OCI-LY7 (cell line): ENCODE measurements around the gene TCEANC. TPM values are rescaled to one million over a fixed set of nuclear protein-coding genes. Genes with fewer than 3 reads are reported as not detected.

Source experiments
- BruUV-seq: library from RNA; stranded (reverse); fragments of 400-500 nt; replicated peaks from 2 replicates; lab custom pipeline; 2021; lab: Mats Ljungman, UMichigan
- CTCF ChIA-PET: fragments of 300-600 bp; sonication (Branson Sonifier 250); formaldehyde crosslinking; loops from one replicate; lab custom pipeline; 2022; ENCODE audit warnings: antibody characterized with exemption; ENCODE audit not compliant: unreplicated experiment; lab: Charles Lee
- POLR2A ChIA-PET: fragments of 300-600 bp; sonication (Branson Sonifier 250); formaldehyde crosslinking; loops from one replicate; lab custom pipeline; 2022; ENCODE audit warnings: antibody characterized with exemption; lab: Charles Lee
- DNase-seq: peaks from one replicate; pipeline ENCODE4 v3.0.0-alpha.2; 2015; ENCODE audit warnings: low spot score
- H2AFZ ChIP-seq: fragments of 200-600 bp; sonication (generic), shearing (Covaris generic); 2 replicates; pipeline ENCODE4 v1.6.1; 2014; ENCODE audit warnings: mild to moderate bottlenecking, antibody characterized with exemption, low read length, moderate library complexity
- H3K27ac ChIP-seq: fragments of 200-600 bp; sonication (generic); 2 replicates; pipeline ENCODE4 v1.5.1; 2014; ENCODE audit warnings: mixed run types, low read depth, mild to moderate bottlenecking, moderate library complexity, low read length, inconsistent platforms; ENCODE audit not compliant: poor library complexity, severe bottlenecking
- H3K36me3 ChIP-seq: fragments of 200-600 bp; sonication (generic); 2 replicates; pipeline ENCODE4 v1.6.1; 2014; ENCODE audit warnings: mild to moderate bottlenecking, antibody characterized with exemption, low read length, moderate library complexity, mixed read lengths; ENCODE audit not compliant: insufficient read depth
- H3K4me1 ChIP-seq: fragments of 200-600 bp; sonication (generic); 2 replicates; pipeline ENCODE4 v1.5.1; 2014; ENCODE audit warnings: mild to moderate bottlenecking, low read length; ENCODE audit not compliant: insufficient read depth, poor library complexity, severe bottlenecking
- H3K4me2 ChIP-seq: fragments of 200-600 bp; sonication (generic); 2 replicates; pipeline ENCODE4 v1.6.1; 2014; ENCODE audit warnings: mild to moderate bottlenecking, low read length
- H3K4me3 ChIP-seq: fragments of 200-600 bp; sonication (generic); 2 replicates; pipeline ENCODE4 v1.5.1; 2014; ENCODE audit warnings: mild to moderate bottlenecking, low read depth, low read length; ENCODE audit not compliant: poor library complexity, severe bottlenecking
- H3K79me2 ChIP-seq: fragments of 200-600 bp; sonication (generic); 2 replicates; pipeline ENCODE4 v1.6.1; 2016; ENCODE audit warnings: low read depth, mild to moderate bottlenecking, low read length, moderate library complexity, mixed read lengths; ENCODE audit not compliant: insufficient read depth
- H3K9me2 ChIP-seq: fragments of 200-600 bp; sonication (generic); 2 replicates; pipeline ENCODE4 v1.6.1; 2016; ENCODE audit warnings: mild to moderate bottlenecking, low read length, mixed read lengths; ENCODE audit not compliant: insufficient read depth
- H3K9me3 ChIP-seq: fragments of 200-600 bp; sonication (generic); 2 replicates; pipeline ENCODE4 v1.6.1; 2014; ENCODE audit warnings: mild to moderate bottlenecking, mixed run types, low read length, mixed read lengths
- H4K20me1 ChIP-seq: fragments of 200-600 bp; sonication (generic); 2 replicates; pipeline ENCODE4 v1.6.1; 2014; ENCODE audit warnings: mild to moderate bottlenecking, antibody characterized with exemption, low read length, moderate library complexity, mixed read lengths; ENCODE audit not compliant: insufficient read depth
- EZH2phosphoT487 ChIP-seq: fragments of 200-600 bp; sonication (generic); IDR thresholded peaks from 2 replicates; pipeline ENCODE4 v1.6.1; 2018; ENCODE audit warnings: low read depth, borderline replicate concordance, mild to moderate bottlenecking, mixed run types, antibody characterized with exemption, low read length, moderate library complexity, mixed read lengths
- intact Hi-C: fragments of 100-400 bp; cut with micrococcal nuclease; formaldehyde crosslinking; loops from one replicate; pipeline ENCODE4 v1.10.0; 2022; ENCODE audit not compliant: unreplicated experiment
- total RNA-seq, 2 experiments: library from RNA; depleted of rRNA in 1 of 2; stranded (reverse); fragments of >200 nt in 1 of 2; shearing (Covaris generic) in 1 of 2; gene quantifications; 2 replicates each; pipeline ENCODE4 v1.2.3, GENCODE V29; 2014 to 2022
- TF ChIP-seq, protein P1 (sequence below): fragments of 200-600 bp; sonication (generic); conservative IDR thresholded peaks from 2 replicates; pipeline ENCODE4 v1.5.1; 2014; ENCODE audit warnings: mild to moderate bottlenecking, antibody characterized with exemption, low read length, moderate library complexity, mixed read lengths

TCEANC gene
- total RNA-seq, 2 experiments from 2014 or later: 4.0 to 4.5 TPM

DNA sequence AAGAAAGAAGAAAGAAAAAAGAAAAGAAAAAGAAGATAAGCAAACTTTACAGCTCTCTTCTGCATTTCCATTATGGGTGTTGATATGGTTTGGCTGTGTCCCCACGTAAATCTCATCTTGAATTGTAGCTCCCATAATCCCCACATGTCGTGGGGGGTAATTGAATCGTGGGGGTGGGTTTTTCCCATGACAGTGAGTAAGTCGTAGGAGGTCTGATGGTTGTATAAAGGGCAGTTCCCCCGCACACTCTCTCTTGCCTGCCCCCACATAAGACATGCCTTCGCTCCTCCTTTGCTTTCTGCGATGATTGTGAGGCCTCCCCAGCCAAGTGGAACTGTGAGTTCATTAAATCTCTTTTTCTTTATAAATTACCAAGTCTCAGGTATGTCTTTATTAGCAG, 28.7 kb downstream of the TCEANC start:
- no peak for TF ChIP-seq EZH2phosphoT487
- POLR2A ChIA-PET: no interaction called here
- H3K4me2 ChIP-seq: no peak overlapping the region
- no peak overlapping the region for H3K4me3 ChIP-seq
- DNase-seq: no peak
- H3K9me3 ChIP-seq: no peaks in the 10 kb centered on the region
- H3K27ac ChIP-seq: no peak overlapping the region
- CTCF ChIA-PET: no interaction called here
- H4K20me1 ChIP-seq: no peaks in the 10 kb centered on the region
- no TSS peak for BruUV-seq
- no peak overlapping the region for H2AFZ ChIP-seq
- H3K79me2 ChIP-seq: no peaks in the 10 kb centered on the region
- intact Hi-C loops: no loop called here
- no peaks in the 10 kb centered on the region for H3K4me1 ChIP-seq
- H3K9me2 ChIP-seq: no peaks in the 10 kb centered on the region
- no peaks in the 10 kb centered on the region for H3K36me3 ChIP-seq

DNA sequence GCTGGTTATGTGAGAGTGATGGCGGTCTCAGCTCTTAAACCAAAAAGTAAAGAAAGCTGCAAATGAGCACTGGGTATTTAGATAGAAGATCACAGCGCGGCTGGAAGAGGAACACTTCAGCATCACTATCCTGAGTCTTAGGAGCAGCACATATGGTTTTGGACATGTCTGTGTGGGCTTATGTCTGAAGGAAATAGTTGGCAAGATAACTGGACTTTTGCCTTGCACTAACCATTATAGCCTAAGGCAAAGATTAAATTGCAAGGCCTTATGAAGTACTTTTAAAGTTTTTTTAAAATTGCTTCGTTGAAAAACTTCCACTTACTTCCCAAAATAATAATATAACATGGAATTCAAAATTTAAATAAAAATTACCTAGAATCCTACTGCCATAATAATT, 31.4 kb downstream of the TCEANC start:
- CTCF ChIA-PET: no interaction called here
- H2AFZ ChIP-seq: no peak overlapping the region
- no peak overlapping the region for H3K27ac ChIP-seq
- H3K4me2 ChIP-seq: no peak overlapping the region
- H3K4me1 ChIP-seq: peaks cover 7% of the 10 kb centered on the region
- H3K79me2 ChIP-seq: peaks cover 2% of the 10 kb centered on the region; the same call in 1 of the 2 replicates
- H3K36me3 ChIP-seq: no peaks in the 10 kb centered on the region
- intact Hi-C loops: no loop called here
- H3K9me2 ChIP-seq: no peaks in the 10 kb centered on the region
- TF ChIP-seq, protein P1, sequence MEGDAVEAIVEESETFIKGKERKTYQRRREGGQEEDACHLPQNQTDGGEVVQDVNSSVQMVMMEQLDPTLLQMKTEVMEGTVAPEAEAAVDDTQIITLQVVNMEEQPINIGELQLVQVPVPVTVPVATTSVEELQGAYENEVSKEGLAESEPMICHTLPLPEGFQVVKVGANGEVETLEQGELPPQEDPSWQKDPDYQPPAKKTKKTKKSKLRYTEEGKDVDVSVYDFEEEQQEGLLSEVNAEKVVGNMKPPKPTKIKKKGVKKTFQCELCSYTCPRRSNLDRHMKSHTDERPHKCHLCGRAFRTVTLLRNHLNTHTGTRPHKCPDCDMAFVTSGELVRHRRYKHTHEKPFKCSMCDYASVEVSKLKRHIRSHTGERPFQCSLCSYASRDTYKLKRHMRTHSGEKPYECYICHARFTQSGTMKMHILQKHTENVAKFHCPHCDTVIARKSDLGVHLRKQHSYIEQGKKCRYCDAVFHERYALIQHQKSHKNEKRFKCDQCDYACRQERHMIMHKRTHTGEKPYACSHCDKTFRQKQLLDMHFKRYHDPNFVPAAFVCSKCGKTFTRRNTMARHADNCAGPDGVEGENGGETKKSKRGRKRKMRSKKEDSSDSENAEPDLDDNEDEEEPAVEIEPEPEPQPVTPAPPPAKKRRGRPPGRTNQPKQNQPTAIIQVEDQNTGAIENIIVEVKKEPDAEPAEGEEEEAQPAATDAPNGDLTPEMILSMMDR: no peak
- no peak for TF ChIP-seq EZH2phosphoT487
- no peak for DNase-seq
- H3K9me3 ChIP-seq: no peaks in the 10 kb centered on the region
- no TSS peak for BruUV-seq
- H3K4me3 ChIP-seq: no peak overlapping the region
- POLR2A ChIA-PET: no interaction called here
- H4K20me1 ChIP-seq: no peaks in the 10 kb centered on the region

DNA sequence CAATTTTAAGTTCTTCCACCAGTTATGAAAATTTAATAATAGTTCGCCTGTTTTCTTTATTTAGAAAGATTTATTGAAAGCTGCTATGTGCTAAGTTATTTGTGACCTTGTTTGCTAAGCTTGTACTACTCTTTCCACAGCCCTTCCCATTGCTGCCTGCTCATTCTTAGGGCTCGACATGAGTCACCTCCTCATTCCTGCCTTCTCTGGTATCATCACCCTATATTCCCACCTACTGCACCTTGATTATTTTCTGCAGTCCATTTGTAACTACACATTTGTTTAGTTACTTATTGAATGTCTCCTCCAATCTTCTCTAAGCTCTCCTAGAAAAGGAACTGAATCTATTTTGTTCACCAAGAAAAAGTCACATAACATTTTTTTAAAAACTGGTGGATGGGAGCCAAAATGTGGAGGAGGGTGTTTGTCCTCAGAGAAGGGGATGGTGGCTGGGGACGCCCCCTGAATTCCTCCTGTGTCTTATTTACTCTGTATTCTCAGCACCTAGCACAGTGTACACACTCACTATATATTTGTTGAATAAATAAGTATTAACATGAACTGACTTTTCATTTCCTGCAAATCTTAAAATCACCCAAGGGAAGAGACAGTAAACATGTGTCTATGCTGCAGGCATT, 32.3 kb downstream of the TCEANC start:
- H3K79me2 ChIP-seq: peaks cover 11% of the 10 kb centered on the region
- H3K9me2 ChIP-seq: no peaks in the 10 kb centered on the region
- no peak for DNase-seq
- POLR2A ChIA-PET: interaction anchor here (1.5 to 4.8 kb wide), 2 partner anchors 12 to 23 kb away, joined by 5 to 43 read pairs; no protein-coding TSS in a partner anchor
- intact Hi-C loops: no loop called here
- no peak overlapping the region for H3K4me2 ChIP-seq
- H3K27ac ChIP-seq: no peak overlapping the region
- H3K4me3 ChIP-seq: no peak overlapping the region
- no TSS peak for BruUV-seq
- no peaks in the 10 kb centered on the region for H3K36me3 ChIP-seq
- TF ChIP-seq, protein P1: no peak
- TF ChIP-seq EZH2phosphoT487: no peak
- 0 out of 2 replicates have a peak overlapping the region, but pooled peaks have one; percentile 19 for H2AFZ ChIP-seq
- peaks cover 8% of the 10 kb centered on the region for H3K4me1 ChIP-seq
- H4K20me1 ChIP-seq: peaks cover 4% of the 10 kb centered on the region; the same call in 1 of the 2 replicates
- H3K9me3 ChIP-seq: no peaks in the 10 kb centered on the region
- CTCF ChIA-PET: no interaction called here
